Spleen (tissue), 11 donors: ENCODE results near the gene GRIP1. TPM values are rescaled to one million over a fixed set of nuclear protein-coding genes. Genes with fewer than 3 reads are reported as not detected.
A peak's percentile ranks its signal among the peaks of the same experiment; 100 is the strongest.

ENCODE experiments used
- DNase-seq: peaks from one replicate; pipeline ENCODE4 v3.0.0-alpha.2; 2020
- H3K27ac ChIP-seq, 8 donors: fragments of 200-600 bp; sonication (generic) in 7 of 8; 1 replicate in 4 of 8; 2 replicates in 4 of 8; pipeline versions ENCODE4 v1.5.0 to v1.8.0; 2016 to 2021; ENCODE audit warnings: inconsistent platforms in 4 of 8, mild to moderate bottlenecking in 4 of 8, moderate library complexity in 1 of 8
- H3K27me3 ChIP-seq, 7 donors: fragments of 200-600 bp; sonication (generic) in 6 of 7; replicated peaks in 1 of 7; 1 replicate in 4 of 7; 2 replicates in 3 of 7; pipeline versions ENCODE4 v1.5.0 to v1.8.0; 2016 to 2021; ENCODE audit warnings: inconsistent platforms in 3 of 7, mild to moderate bottlenecking in 1 of 7
- H3K36me3 ChIP-seq, 6 donors: fragments of 200-600 bp; sonication (generic) in 5 of 6; 1 replicate in 4 of 6; 2 replicates in 2 of 6; pipeline versions ENCODE4 v1.5.0 to v1.8.0; 2016 to 2021; ENCODE audit warnings: inconsistent platforms in 2 of 6
- H3K4me1 ChIP-seq, 6 donors: fragments of 200-600 bp; sonication (generic) in 5 of 6; 1 replicate in 3 of 6; 2 replicates in 3 of 6; pipeline versions ENCODE4 v1.5.0 to v1.8.0; 2016 to 2021; ENCODE audit warnings: inconsistent platforms in 3 of 6
- H3K4me3 ChIP-seq, 8 donors: fragments of 200-600 bp; sonication (generic) in 7 of 8; 1 replicate in 4 of 8; 2 replicates in 4 of 8; pipeline versions ENCODE4 v1.5.0 to v1.8.0; 2016 to 2021; ENCODE audit warnings: inconsistent platforms in 4 of 8, mild to moderate bottlenecking in 4 of 8, moderate library complexity in 2 of 8
- H3K9me3 ChIP-seq, 8 donors: fragments of 200-600 bp; sonication (generic) in 7 of 8; 1 replicate in 4 of 8; 2 replicates in 4 of 8; pipeline versions ENCODE4 v1.5.0 to v1.8.0; 2016 to 2021; ENCODE audit warnings: inconsistent platforms in 4 of 8
- POLR2A ChIP-seq, 3 donors: fragments of 450-650 bp; IDR thresholded peaks; one replicate each; pipeline ENCODE4 v1.5.1; 2017; ENCODE audit warnings: antibody characterized with exemption in 3 of 3, mild to moderate bottlenecking in 1 of 3
- POLR2AphosphoS5 ChIP-seq, 3 donors: sonication (generic); formaldehyde crosslinking; IDR thresholded peaks; one replicate each; pipeline ENCODE4 v1.5.1; 2017; ENCODE audit warnings: antibody characterized with exemption in 3 of 3
- WGBS, 5 donors: extraction: QIAGEN DNeasy Blood & Tissue Kit in 3 of 5; methylation state at CpG; one replicate each; pipeline versions ENCODE4 v1.1.5 to v1.1.7; 2013 to 2018; 5-methylcytosine and 5-hydroxymethylcytosine counted together
- intact Hi-C: fragments of 100-400 bp; cut with DNase I; formaldehyde crosslinking; loops from one replicate; pipeline ENCODE4 v1.15.0; 2023; ENCODE audit warnings: low total_unique reads
- polyA plus RNA-seq, 3 donors: library from polyadenylated mRNA; stranded (reverse); fragments of 200-250 nt; gene quantifications; one replicate each; pipeline ENCODE4 v1.2.1, GENCODE V29; 2013
- total RNA-seq, 7 donors: library from RNA; depleted of rRNA in 3 of 7; stranded (reverse); fragments of >200 nt in 3 of 7; fragmentation: NEBNext Ultra II Directional in 4 of 7; extraction: Animal tissue kit (Norgen Biotek cat#: 25700) in 4 of 7; gene quantifications; one replicate each; pipeline versions ENCODE4 v1.1.0 to v1.2.1, GENCODE V29; 2016 to 2021
- TF ChIP-seq, protein P1 (sequence below), 11 experiments: fragments of 200-600 bp in 7 of 11; fragments of 450-650 bp in 4 of 11; sonication (generic) in 4 of 11; IDR thresholded peaks in 8 of 11; conservative IDR thresholded peaks in 3 of 11; 1 replicate in 7 of 11; 2 replicates in 4 of 11; pipeline versions ENCODE4 v1.4.0 to v1.8.0; 2016 to 2021; ENCODE audit warnings: antibody characterized with exemption in 11 of 11, inconsistent platforms in 4 of 11, mild to moderate bottlenecking in 1 of 11
- donor health status: healthy with polysubstance abuse.
- donor health status: DM: no; HTN: no; CAD: no; lungs with moderate emphysema.
- donor health status: DM: no; HTN: no; CAD: no.
- donor health status: Bipolar disorder and iron deficiency.
- donor health status: healthy.
- donor health status: DM: no; HTN: no; CAD: no.
- donor health status: DM: yes; HTN: yes; CAD: no.

GRIP1 gene
- total and polyA plus RNA-seq, 10 donors = 0.35 to 15.2 (median 4.8) TPM

DNA sequence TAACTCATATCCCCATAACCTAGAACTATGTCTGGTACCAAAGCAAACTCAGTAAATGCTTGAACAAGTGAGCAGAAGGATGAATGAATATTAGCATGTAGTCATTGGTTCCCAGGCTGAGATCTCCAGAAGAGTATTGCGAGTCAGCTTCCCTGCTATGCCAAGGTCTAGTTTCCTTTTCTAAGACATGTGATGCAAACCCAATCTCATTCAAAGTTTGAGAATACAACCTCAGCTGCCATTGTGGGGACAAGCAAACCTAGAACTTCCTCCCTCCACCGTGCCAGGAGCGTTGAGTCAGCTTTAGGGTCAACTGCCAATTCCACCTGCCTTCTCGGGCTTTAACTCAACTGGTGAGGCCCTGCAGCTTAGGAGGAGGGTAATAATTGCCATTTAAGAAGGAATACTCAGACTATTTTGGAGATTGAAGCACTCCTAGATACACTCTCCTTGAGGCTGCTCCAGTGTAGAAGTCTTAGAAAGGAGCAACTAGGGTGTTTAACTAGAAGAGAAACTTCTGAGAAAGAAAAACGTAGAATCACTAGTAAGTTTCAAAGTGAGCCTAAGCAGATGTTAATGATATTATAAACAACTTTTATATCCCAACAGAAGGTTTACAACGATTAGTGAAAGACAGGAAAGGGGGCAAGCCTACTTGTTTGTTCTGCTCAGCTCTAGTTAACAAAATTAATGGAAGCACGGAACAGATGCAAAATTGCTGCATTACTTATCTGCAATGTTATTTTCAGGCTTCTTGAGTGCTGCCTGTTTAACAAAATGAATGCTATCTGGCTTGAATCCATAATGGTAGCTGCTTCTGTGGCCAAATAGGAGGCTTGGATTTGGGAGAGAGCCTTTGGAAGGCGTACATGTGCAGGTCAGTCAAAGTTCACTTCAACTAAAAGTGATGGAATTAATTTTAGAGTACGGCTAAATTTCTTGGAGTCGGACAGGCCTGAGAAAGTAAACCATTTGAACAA is 279.7 kb downstream of the GRIP1 start:
- no peaks in the 10 kb centered on the region for H3K9me3 ChIP-seq
- peak overlapping the region in 2 of 8 donors; percentile 17 to 27 for H3K27ac ChIP-seq
- intact Hi-C loops = no loop called here
- no peak for DNase-seq
- WGBS, 5 donors = 61 to 75% (median 67%) methylated on average over 10 of the region's 10 CpGs
- no peaks in the 10 kb centered on the region for H3K27me3 ChIP-seq
- H3K36me3 ChIP-seq = no peaks in the 10 kb centered on the region
- TF ChIP-seq POLR2A (IDR thresholded peaks at IDR 0.05) (no peak), POLR2AphosphoS5 (IDR thresholded peaks at IDR 0.05) (no peak)
- TF ChIP-seq, protein P1, sequence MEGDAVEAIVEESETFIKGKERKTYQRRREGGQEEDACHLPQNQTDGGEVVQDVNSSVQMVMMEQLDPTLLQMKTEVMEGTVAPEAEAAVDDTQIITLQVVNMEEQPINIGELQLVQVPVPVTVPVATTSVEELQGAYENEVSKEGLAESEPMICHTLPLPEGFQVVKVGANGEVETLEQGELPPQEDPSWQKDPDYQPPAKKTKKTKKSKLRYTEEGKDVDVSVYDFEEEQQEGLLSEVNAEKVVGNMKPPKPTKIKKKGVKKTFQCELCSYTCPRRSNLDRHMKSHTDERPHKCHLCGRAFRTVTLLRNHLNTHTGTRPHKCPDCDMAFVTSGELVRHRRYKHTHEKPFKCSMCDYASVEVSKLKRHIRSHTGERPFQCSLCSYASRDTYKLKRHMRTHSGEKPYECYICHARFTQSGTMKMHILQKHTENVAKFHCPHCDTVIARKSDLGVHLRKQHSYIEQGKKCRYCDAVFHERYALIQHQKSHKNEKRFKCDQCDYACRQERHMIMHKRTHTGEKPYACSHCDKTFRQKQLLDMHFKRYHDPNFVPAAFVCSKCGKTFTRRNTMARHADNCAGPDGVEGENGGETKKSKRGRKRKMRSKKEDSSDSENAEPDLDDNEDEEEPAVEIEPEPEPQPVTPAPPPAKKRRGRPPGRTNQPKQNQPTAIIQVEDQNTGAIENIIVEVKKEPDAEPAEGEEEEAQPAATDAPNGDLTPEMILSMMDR (IDR thresholded peaks at IDR 0.05 in 8 of 11, conservative IDR thresholded peaks at IDR 0.05 in 3 of 11) = no peak
- peaks cover 0 to 5% (median 0%) of the 10 kb centered on the region in 6 donors for H3K4me1 ChIP-seq
- H3K4me3 ChIP-seq = no peak overlapping the region

DNA sequence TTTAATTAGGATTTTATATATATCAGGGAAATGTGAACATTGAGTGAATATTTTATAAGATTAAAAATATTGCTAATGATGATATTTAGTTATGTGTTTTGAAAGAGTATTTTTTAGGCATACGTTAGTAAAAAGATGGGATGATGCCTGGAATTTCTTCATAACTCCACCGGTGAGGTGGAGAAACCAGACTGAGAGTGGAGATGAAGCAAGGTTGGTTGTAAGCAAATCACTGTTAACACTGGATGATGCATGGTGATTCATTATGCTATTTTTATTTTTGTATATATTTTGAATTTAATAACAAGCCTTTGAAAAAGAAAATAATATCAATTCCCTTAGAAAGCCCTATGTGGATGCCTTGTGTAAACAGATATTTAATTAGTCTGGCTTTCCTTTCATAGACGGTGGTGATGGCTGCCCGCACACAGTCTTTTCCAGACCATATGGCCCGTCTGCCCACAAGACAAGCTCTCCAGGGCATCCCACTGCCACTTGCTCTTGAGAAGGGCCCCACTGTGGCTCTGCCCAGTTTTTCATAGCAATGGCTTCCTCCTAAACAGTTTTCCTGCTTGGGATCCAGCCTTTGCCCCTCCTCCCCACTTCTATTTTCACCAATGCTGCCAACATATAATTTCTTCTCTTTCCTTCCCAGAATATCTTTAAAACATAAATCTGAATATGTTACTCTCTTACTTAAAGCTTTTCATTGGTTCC is 281.1 kb downstream of the GRIP1 start:
- DNase-seq = no peak
- TF ChIP-seq, protein P1 (IDR thresholded peaks at IDR 0.05 in 8 of 11, conservative IDR thresholded peaks at IDR 0.05 in 3 of 11) = no peak
- TF ChIP-seq POLR2AphosphoS5 (IDR thresholded peaks at IDR 0.05) (no peak), POLR2A (IDR thresholded peaks at IDR 0.05) (no peak)
- 86 to 98% (median 87%) methylated on average over 5 of the region's 5 CpGs for WGBS, 5 donors
- Histone ChIP-seq H3K27me3 (no peaks in the 10 kb centered on the region), H3K36me3 (no peaks in the 10 kb centered on the region), H3K9me3 (no peaks in the 10 kb centered on the region), H3K4me3 (no peak overlapping the region), H3K4me1 (peaks cover 0 to 5% (median 0%) of the 10 kb centered on the region in 6 donors), H3K27ac (no peak overlapping the region)
- intact Hi-C loops = no loop called here

DNA sequence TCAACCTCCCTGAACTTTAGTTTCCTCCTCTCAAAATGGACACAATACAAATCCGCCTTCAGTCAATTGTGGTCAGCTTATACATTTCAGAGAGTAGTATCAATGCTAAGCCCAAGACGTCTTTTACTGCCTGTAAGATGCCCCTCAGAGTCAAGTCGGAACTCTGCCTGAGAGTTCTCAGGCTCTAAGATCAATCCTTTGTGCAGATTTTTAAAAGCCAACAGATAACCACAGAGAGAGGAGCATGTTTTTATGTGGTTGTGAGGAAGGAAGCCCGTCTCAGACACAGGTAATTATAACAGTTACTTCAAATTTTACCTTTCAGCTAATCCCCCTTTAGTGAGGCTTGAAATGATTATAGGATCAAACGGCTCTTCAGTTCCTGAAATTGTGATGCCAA is 285.0 kb downstream of the GRIP1 start:
- Histone ChIP-seq H3K36me3 (no peaks in the 10 kb centered on the region), H3K27me3 (no peaks in the 10 kb centered on the region), H3K9me3 (no peaks in the 10 kb centered on the region), H3K4me3 (no peak overlapping the region), H3K4me1 (peaks cover 0 to 7% (median 0%) of the 10 kb centered on the region in 6 donors), H3K27ac (no peak overlapping the region)
- TF ChIP-seq, protein P1 (IDR thresholded peaks at IDR 0.05 in 8 of 11, conservative IDR thresholded peaks at IDR 0.05 in 3 of 11) = no peak
- TF ChIP-seq POLR2A (IDR thresholded peaks at IDR 0.05) (no peak), POLR2AphosphoS5 (IDR thresholded peaks at IDR 0.05) (no peak)
- intact Hi-C loops = no loop called here
- no peak for DNase-seq
- WGBS, 5 donors = 49 to 56% (median 53%) methylated on average over 5 of the region's 5 CpGs
